ENCODE measurements around the gene ZNF358. TPM values are rescaled to one million over a fixed set of nuclear protein-coding genes. Genes with fewer than 3 reads are reported as not detected.

ZNF358 gene
- total RNA-seq, 1 donor from 2014 or later = 163 TPM

- intact Hi-C loops (cut with DNase I) = no loop called here
- TF ChIP-seq CTCF (IDR thresholded peaks at IDR 0.05) = no peak
- no peaks in the 10 kb centered on the region for H3K9me3 ChIP-seq
- no peak for DNase-seq (ENCODE audit: low spot score in 2 of 2)
- H3K4me1 ChIP-seq = peaks cover 0 to 6% of the 10 kb centered on the region in 2 donors
- no peaks in the 10 kb centered on the region for H3K27me3 ChIP-seq
- H3K4me3 ChIP-seq = no peak overlapping the region
- no peak overlapping the region for H3K27ac ChIP-seq
- H3K36me3 ChIP-seq = no peaks in the 10 kb centered on the region
These were observed 32.1 kb upstream of the ZNF358 start for GRCh38 chr19:7483720-7484201.

- Histone ChIP-seq H3K4me3 (no peak overlapping the region), H3K27me3 (no peaks in the 10 kb centered on the region), H3K4me1 (peaks cover 0 to 6% of the 10 kb centered on the region in 2 donors), H3K36me3 (no peaks in the 10 kb centered on the region), H3K27ac (no peak overlapping the region), H3K9me3 (no peaks in the 10 kb centered on the region)
- DNase-seq (ENCODE audit: low spot score in 2 of 2) = no peak
- intact Hi-C loops (cut with DNase I) = loop anchor here (5.0 kb wide), 1 partner anchor 1115 kb away; the partner anchor contains the start of gene ALKBH7
- no peak for TF ChIP-seq CTCF (IDR thresholded peaks at IDR 0.05)
These were observed 29.0 kb upstream of the ZNF358 start for GRCh38 chr19:7486923-7487322.

GRCh38 chr19:7488736-7489353 is 27.1 kb upstream of the ZNF358 start, which contains the start of gene PEX11G:
Gene PEX11G (minus strand): TSS chr19:7489035. CDS start chr19:7489010, 25 bp downstream.
- no peak for TF ChIP-seq CTCF (IDR thresholded peaks at IDR 0.05)
- no peaks in the 10 kb centered on the region for H3K36me3 ChIP-seq
- H3K4me3 ChIP-seq = peak within 1 kb of the TSS; percentile 73 to 84
- H3K9me3 ChIP-seq = no peaks in the 10 kb centered on the region
- no peaks in the 10 kb centered on the region for H3K27me3 ChIP-seq
- peaks cover 0 to 4% of the 10 kb centered on the region in 2 donors for H3K4me1 ChIP-seq
- peak within 1 kb of the TSS; percentile 70 to 84 for H3K27ac ChIP-seq
- intact Hi-C loops (cut with DNase I) = loop anchor here (1.0 to 5.0 kb wide), 3 partner anchors 26 to 1117 kb away; partner anchors contain the start of gene ALKBH7
- peak; percentile 37 to 93 for DNase-seq (ENCODE audit: low spot score in 2 of 2)

- Histone ChIP-seq H3K9me3 (no peaks in the 10 kb centered on the region), H3K4me1 (peaks cover 0 to 4% of the 10 kb centered on the region in 2 donors), H3K27ac (peak overlapping the region in 1 of 2 donors; percentile 70), H3K4me3 (peak overlapping the region in 1 of 2 donors; percentile 73), H3K27me3 (no peaks in the 10 kb centered on the region), H3K36me3 (no peaks in the 10 kb centered on the region)
- intact Hi-C loops (cut with DNase I) = loop anchor here (1.0 to 5.0 kb wide), 2 partner anchors 45 to 1117 kb away; partner anchors contain the start of gene ALKBH7
- DNase-seq (ENCODE audit: low spot score in 2 of 2) = no peak
- no peak for TF ChIP-seq CTCF (IDR thresholded peaks at IDR 0.05)
These were observed 26.3 kb upstream of the ZNF358 start for GRCh38 chr19:7489609-7490044.

- DNase-seq (ENCODE audit: low spot score in 2 of 2) = no peak
- no peaks in the 10 kb centered on the region for H3K27me3 ChIP-seq
- H3K36me3 ChIP-seq = no peaks in the 10 kb centered on the region
- H3K27ac ChIP-seq = no peak overlapping the region
- no peak overlapping the region for H3K4me3 ChIP-seq
- TF ChIP-seq CTCF (IDR thresholded peaks at IDR 0.05) = no peak
- H3K4me1 ChIP-seq = peaks cover 0 to 4% of the 10 kb centered on the region in 2 donors
- intact Hi-C loops (cut with DNase I) = no loop called here
- no peaks in the 10 kb centered on the region for H3K9me3 ChIP-seq
These were observed 23.8 kb upstream of the ZNF358 start for GRCh38 chr19:7492142-7492541.

All from ascending aorta (tissue), 2 donors.